Keratinocyte (primary cell): Measurements from ENCODE around the gene ABHD17B.

Experiments
- CTCF ChIP-seq, 3 experiments: IDR thresholded peaks in 1 of 3; conservative IDR thresholded peaks in 1 of 3; optimal IDR thresholded peaks in 1 of 3; 2 replicates in 2 of 3; 3 replicates in 1 of 3; pipeline versions ENCODE3 to v1.5.1; 2011; ENCODE audit warnings: low read length in 3 of 3, mild to moderate bottlenecking in 3 of 3, moderate library complexity in 2 of 3, control low read depth in 1 of 3, inconsistent platforms in 1 of 3; ENCODE audit not compliant: insufficient read depth in 2 of 3; ENCODE audit errors: extremely low read depth in 1 of 3
- EZH2 ChIP-seq: IDR thresholded peaks from one replicate; pipeline ENCODE4 v1.6.1; 2012; ENCODE audit warnings: inconsistent platforms, mild to moderate bottlenecking, low read length, moderate library complexity

- TF ChIP-seq EZH2 (no peak), CTCF (optimal IDR thresholded peaks at IDR 0.05 in 1 of 3, IDR thresholded peaks at IDR 0.05 in 1 of 3, conservative IDR thresholded peaks at IDR 0.05 in 1 of 3; ENCODE audit: extremely low read depth in 1 of 3, insufficient read depth in 2 of 3, low read length in 3 of 3) (no peak)
Observed at GRCh38 chr9:71891557-71892189, 19.3 kb downstream of the ABHD17B start.
